GM15510 (cell line): ENCODE measurements around the gene FAM72B.
"Not testable (repeated sequence)": the region's sequence is repeated elsewhere in the genome, so short reads cannot be mapped to it uniquely, and the experiment has no call there.

Experiments used
- POLR2A ChIP-seq: IDR thresholded peaks from 3 replicates; pipeline ENCODE4 v1.6.1; 2011; ENCODE audit warnings: borderline replicate concordance; ENCODE audit not compliant: insufficient read length; ENCODE audit errors: extremely low read depth

The FAM72B gene

GRCh38 chr1:121184290-121185127 lies at the start of gene FAM72B, which contains the start of gene SRGAP2C:
TSS of gene FAM72B (minus strand) at chr1:121184340. CDS start at chr1:121183489, 851 bp downstream.
TSS of gene SRGAP2C (plus strand) at chr1:121184975. CDS start at chr1:121187447, 2,472 bp downstream.
- not testable (repeated sequence) for TF ChIP-seq POLR2A
